ENCODE measurements around the gene SLC24A3.

GRCh38 chr20:19453410-19453809, 241.0 kb downstream of the SLC24A3 start:
- TF ChIP-seq CTCF (IDR thresholded peaks at IDR 0.05; ENCODE audit: low read depth, low read length, poor library complexity, severe bottlenecking) (no peak), EZH2phosphoT487 (IDR thresholded peaks at IDR 0.05; ENCODE audit: borderline replicate concordance, low read length) (no peak)

All from DOHH2 (cell line).